Endodermal cell (in vitro differentiated cells): ENCODE results near the gene ADCY2. TPM values are rescaled to one million over a fixed set of nuclear protein-coding genes. Genes with fewer than 3 reads are reported as not detected.

ENCODE experiments used
- DNase-seq: peaks from one replicate; pipeline ENCODE4 v3.0.0-alpha.2; 2017
- H3K27ac ChIP-seq: 2 replicates; pipeline ENCODE4 v1.5.1; 2013; ENCODE audit warnings: mild to moderate bottlenecking, low read depth, low read length, moderate library complexity
- H3K27me3 ChIP-seq: 2 replicates; pipeline ENCODE4 v1.6.1; 2013; ENCODE audit warnings: mild to moderate bottlenecking, low read length, moderate library complexity; ENCODE audit not compliant: insufficient read depth, control insufficient read depth, poor library complexity, severe bottlenecking
- H3K36me3 ChIP-seq: 2 replicates; pipeline ENCODE4 v1.7.0; 2013; ENCODE audit warnings: mild to moderate bottlenecking, low read length, moderate library complexity; ENCODE audit not compliant: control insufficient read depth, insufficient read depth
- H3K4me1 ChIP-seq: one replicate; pipeline ENCODE4 v1.7.0; 2013; ENCODE audit warnings: low read length; ENCODE audit not compliant: control insufficient read depth, insufficient read depth
- H3K4me3 ChIP-seq: 2 replicates; pipeline ENCODE4 v1.5.1; 2013; ENCODE audit warnings: mild to moderate bottlenecking, low read length, moderate library complexity
- H3K9ac ChIP-seq: 2 replicates; pipeline ENCODE4 v1.6.1; 2013; ENCODE audit warnings: mild to moderate bottlenecking, low read length, moderate library complexity; ENCODE audit not compliant: poor library complexity, severe bottlenecking; ENCODE audit errors: extremely low read depth
- H3K9me3 ChIP-seq: 2 replicates; pipeline ENCODE4 v1.6.1; 2013; ENCODE audit warnings: mild to moderate bottlenecking, low read length, moderate library complexity; ENCODE audit not compliant: control insufficient read depth
- H3K27ac Mint-ChIP-seq: 2 replicates; pipeline ENCODE4 v1.8.0; 2020; ENCODE audit warnings: mixed read lengths
- H3K27me3 Mint-ChIP-seq: 2 replicates; pipeline ENCODE4 v1.8.0; 2021; ENCODE audit warnings: mild to moderate bottlenecking, mixed read lengths; ENCODE audit not compliant: insufficient read depth
- H3K36me3 Mint-ChIP-seq: 2 replicates; pipeline ENCODE4 v1.8.0; 2020; ENCODE audit warnings: low read depth, mixed read lengths
- H3K4me1 Mint-ChIP-seq: 2 replicates; pipeline ENCODE4 v1.8.0; 2020; ENCODE audit warnings: mixed read lengths
- H3K4me3 Mint-ChIP-seq: 2 replicates; pipeline ENCODE4 v1.8.0; 2020; ENCODE audit warnings: mild to moderate bottlenecking, moderate library complexity, mixed read lengths
- H3K9me3 Mint-ChIP-seq: 2 replicates; pipeline ENCODE4 v1.8.0; 2020; ENCODE audit warnings: mild to moderate bottlenecking, mixed read lengths
- WGBS, 2 experiments: methylation state at CpG; one replicate each; pipeline versions ENCODE4 v1.1.5 to v1.1.7; 2013; ENCODE audit warnings: missing lambda C conversion rate in 2 of 2, mixed read lengths in 1 of 2; ENCODE audit not compliant: insufficient coverage in 1 of 2, insufficient read length in 1 of 2; 5-methylcytosine and 5-hydroxymethylcytosine counted together
- total RNA-seq, 2 donors: library from RNA; stranded (reverse); fragmentation: NEBNext Ultra II Directional in 1 of 2; extraction: Animal tissue kit (Norgen Biotek cat#: 25700) in 1 of 2; gene quantifications; 2 replicates in 1 of 2; 3 replicates in 1 of 2; pipeline ENCODE4 v1.2.1, GENCODE V29; 2021
- TF ChIP-seq, protein P1 (sequence below): fragments of 200-600 bp; sonication (generic); conservative IDR thresholded peaks from 2 replicates; pipeline ENCODE4 v1.5.0; 2021; ENCODE audit warnings: antibody characterized with exemption, mild to moderate bottlenecking

The ADCY2 gene
- total RNA-seq, 2 donors from 2014 or later, result 61.5 to 63.2 TPM

DNA sequence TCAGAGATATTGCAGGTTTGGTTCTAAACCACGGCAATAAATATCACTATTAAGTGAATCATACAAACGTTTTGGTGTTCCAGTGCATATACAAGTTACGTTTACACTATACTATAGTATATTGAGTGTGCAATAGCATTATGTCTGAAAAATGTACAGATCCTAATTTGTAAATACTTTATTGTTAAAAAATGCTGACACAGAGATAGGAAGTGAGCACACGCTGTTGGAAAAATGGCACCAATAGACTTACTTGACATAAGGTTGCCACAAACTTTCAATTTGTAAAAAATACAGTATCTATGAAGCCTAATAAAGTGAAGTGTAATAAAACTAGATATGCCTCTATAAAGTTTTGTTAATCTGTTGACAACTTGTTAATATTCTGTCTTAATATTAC is 439.0 kb downstream of the ADCY2 start:
- no peaks in the 10 kb centered on the region for H3K4me1 ChIP-seq
- DNase-seq, result no peak
- H3K9ac ChIP-seq, result no peak overlapping the region
- no peaks in the 10 kb centered on the region for H3K9me3 Mint-ChIP-seq
- no peaks in the 10 kb centered on the region for H3K4me1 Mint-ChIP-seq
- no peak overlapping the region for H3K4me3 Mint-ChIP-seq
- no peak overlapping the region for H3K27ac ChIP-seq
- no peaks in the 10 kb centered on the region for H3K36me3 Mint-ChIP-seq
- H3K27me3 Mint-ChIP-seq, result peaks cover 6% of the 10 kb centered on the region
- WGBS, 2 experiments, result 76% methylated on average over 3 of the region's 4 CpGs; no CpG with 5 or more reads in 1 of the 2 experiments
- H3K27ac Mint-ChIP-seq, result no peak overlapping the region
- TF ChIP-seq, protein P1, sequence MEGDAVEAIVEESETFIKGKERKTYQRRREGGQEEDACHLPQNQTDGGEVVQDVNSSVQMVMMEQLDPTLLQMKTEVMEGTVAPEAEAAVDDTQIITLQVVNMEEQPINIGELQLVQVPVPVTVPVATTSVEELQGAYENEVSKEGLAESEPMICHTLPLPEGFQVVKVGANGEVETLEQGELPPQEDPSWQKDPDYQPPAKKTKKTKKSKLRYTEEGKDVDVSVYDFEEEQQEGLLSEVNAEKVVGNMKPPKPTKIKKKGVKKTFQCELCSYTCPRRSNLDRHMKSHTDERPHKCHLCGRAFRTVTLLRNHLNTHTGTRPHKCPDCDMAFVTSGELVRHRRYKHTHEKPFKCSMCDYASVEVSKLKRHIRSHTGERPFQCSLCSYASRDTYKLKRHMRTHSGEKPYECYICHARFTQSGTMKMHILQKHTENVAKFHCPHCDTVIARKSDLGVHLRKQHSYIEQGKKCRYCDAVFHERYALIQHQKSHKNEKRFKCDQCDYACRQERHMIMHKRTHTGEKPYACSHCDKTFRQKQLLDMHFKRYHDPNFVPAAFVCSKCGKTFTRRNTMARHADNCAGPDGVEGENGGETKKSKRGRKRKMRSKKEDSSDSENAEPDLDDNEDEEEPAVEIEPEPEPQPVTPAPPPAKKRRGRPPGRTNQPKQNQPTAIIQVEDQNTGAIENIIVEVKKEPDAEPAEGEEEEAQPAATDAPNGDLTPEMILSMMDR, result no peak
- no peaks in the 10 kb centered on the region for H3K9me3 ChIP-seq
- no peak overlapping the region for H3K4me3 ChIP-seq
- H3K36me3 ChIP-seq, result no peaks in the 10 kb centered on the region
- no peaks in the 10 kb centered on the region for H3K27me3 ChIP-seq

DNA sequence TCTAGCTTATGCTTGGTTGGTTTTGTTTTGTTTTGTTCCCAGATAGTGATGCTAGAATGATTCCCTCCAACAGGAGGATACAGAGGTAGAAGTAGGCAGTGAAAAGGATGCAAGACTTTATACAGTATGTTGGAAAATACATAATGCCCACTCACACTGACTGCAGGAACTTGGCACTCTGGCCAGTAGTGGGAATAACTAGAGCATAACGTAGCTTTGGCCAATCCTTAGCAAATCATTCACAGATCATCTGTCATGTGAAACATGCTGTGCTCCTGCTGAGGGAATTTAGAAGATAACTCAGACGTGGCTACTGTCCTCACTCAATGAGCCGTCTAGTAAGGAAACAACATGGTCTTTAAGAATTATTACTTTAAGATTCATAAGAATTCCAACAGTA is 441.5 kb downstream of the ADCY2 start:
- TF ChIP-seq, protein P1, result no peak
- H3K27ac Mint-ChIP-seq, result no peak overlapping the region

GRCh38 chr5:7842531-7842930 is 446.6 kb downstream of the ADCY2 start:
- Histone ChIP-seq H3K9ac (no peak overlapping the region), H3K4me3 (no peak overlapping the region), H3K4me1 (no peaks in the 10 kb centered on the region), H3K9me3 (no peaks in the 10 kb centered on the region), H3K36me3 (no peaks in the 10 kb centered on the region), H3K27me3 (peaks cover 7% of the 10 kb centered on the region), H3K27ac (no peak overlapping the region)
- Mint-ChIP-seq H3K36me3 (no peaks in the 10 kb centered on the region), H3K4me1 (peaks cover 2% of the 10 kb centered on the region), H3K9me3 (no peaks in the 10 kb centered on the region), H3K27ac (no peak overlapping the region), H3K27me3 (peaks cover 19% of the 10 kb centered on the region), H3K4me3 (no peak overlapping the region)
- 66 to 89% methylated on average over 2 of the region's 2 CpGs for WGBS, 2 experiments
- TF ChIP-seq, protein P1, result no peak
- no peak for DNase-seq

More for the DNA sequence above, 441.5 kb downstream of the ADCY2 start:
- no peak for DNase-seq
- H3K4me3 ChIP-seq, result no peak overlapping the region
- peaks cover 6% of the 10 kb centered on the region for H3K27me3 Mint-ChIP-seq
- H3K9ac ChIP-seq, result no peak overlapping the region
- no peaks in the 10 kb centered on the region for H3K36me3 Mint-ChIP-seq
- H3K36me3 ChIP-seq, result no peaks in the 10 kb centered on the region
- no peaks in the 10 kb centered on the region for H3K4me1 ChIP-seq
- H3K9me3 ChIP-seq, result no peaks in the 10 kb centered on the region
- no peak overlapping the region for H3K27ac ChIP-seq
- 73 to 82% methylated on average over 2 to 3 of the region's 3 CpGs for WGBS, 2 experiments
- H3K9me3 Mint-ChIP-seq, result no peaks in the 10 kb centered on the region
- no peaks in the 10 kb centered on the region for H3K27me3 ChIP-seq
- H3K4me3 Mint-ChIP-seq, result no peak overlapping the region
- H3K4me1 Mint-ChIP-seq, result no peaks in the 10 kb centered on the region
